GM23248 (cell line): ENCODE data around the gene PPM1L.

Source experiments
- EZH2 ChIP-seq: fragments of 200-600 bp; sonication (generic); IDR thresholded peaks from 2 replicates; pipeline ENCODE4 v1.6.1; 2018; ENCODE audit warnings: antibody characterized with exemption, mild to moderate bottlenecking; ENCODE audit not compliant: insufficient read depth, poor library complexity, severe bottlenecking
- EZH2phosphoT487 ChIP-seq: fragments of 200-600 bp; sonication (generic); IDR thresholded peaks from 2 replicates; pipeline ENCODE4 v1.6.1; 2018; ENCODE audit warnings: antibody characterized with exemption, moderate library complexity, mild to moderate bottlenecking, low read depth; ENCODE audit not compliant: insufficient read depth

DNA sequence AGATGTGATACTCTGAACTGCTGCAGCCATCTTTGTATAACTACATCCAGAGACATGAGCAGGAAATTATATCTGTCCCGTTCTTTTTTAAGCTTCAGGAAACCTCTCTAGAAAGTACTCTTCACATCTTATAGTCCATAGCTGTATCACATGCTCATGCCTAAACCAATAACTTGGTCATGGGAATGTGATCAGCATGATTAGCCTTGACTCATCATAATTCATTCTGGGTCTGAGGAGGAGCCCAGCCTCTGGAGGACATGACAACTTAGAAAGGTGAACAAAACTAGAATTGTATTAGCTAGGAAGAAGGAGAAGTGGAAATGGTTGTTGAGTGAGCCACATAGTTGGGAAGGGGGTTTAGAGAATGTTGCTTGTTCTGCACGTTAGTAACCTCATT, 12.9 kb downstream of the PPM1L start:
- TF ChIP-seq EZH2 (no peak), EZH2phosphoT487 (no peak)
